ENCODE data around the gene ZMIZ1. TPM values are rescaled to one million over a fixed set of nuclear protein-coding genes. Genes with fewer than 3 reads are reported as not detected.

ZMIZ1 gene
- polyA plus RNA-seq, 6 donors from 2014 or later: 0.11 to 2.9 (median 1.5) TPM

DNA sequence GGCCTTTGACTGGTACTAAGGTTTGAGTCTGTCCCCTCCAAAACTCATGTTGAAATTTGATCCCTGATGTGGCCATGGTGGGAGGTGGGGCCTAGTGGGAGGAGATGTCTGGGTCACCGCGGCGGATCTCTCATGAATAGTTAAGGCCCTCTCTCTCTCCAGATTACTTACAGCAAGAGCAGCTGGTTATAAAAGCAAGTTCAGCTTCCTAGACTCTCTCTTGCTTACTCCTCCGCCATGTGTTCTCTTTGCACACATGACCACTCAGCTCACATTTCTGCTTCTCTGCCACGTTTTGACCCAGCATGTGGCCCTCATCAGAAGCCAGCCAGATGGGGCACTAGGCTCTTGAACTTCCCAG, 29.9 kb upstream of the ZMIZ1 start:
- Mint-ChIP-seq H3K9me3 (no peaks in the 10 kb centered on the region), H3K27me3 (peaks cover 17 to 37% (median 24%) of the 10 kb centered on the region in 3 donors), H3K4me1 (peaks cover 0 to 4% (median 0%) of the 10 kb centered on the region in 3 donors), H3K36me3 (no peaks in the 10 kb centered on the region), H3K27ac (no peak overlapping the region), H3K4me3 (no peak overlapping the region)
- ATAC-seq (ENCODE audit: low read depth in 2 of 2): no peak
- no peak for DNase-seq

DNA sequence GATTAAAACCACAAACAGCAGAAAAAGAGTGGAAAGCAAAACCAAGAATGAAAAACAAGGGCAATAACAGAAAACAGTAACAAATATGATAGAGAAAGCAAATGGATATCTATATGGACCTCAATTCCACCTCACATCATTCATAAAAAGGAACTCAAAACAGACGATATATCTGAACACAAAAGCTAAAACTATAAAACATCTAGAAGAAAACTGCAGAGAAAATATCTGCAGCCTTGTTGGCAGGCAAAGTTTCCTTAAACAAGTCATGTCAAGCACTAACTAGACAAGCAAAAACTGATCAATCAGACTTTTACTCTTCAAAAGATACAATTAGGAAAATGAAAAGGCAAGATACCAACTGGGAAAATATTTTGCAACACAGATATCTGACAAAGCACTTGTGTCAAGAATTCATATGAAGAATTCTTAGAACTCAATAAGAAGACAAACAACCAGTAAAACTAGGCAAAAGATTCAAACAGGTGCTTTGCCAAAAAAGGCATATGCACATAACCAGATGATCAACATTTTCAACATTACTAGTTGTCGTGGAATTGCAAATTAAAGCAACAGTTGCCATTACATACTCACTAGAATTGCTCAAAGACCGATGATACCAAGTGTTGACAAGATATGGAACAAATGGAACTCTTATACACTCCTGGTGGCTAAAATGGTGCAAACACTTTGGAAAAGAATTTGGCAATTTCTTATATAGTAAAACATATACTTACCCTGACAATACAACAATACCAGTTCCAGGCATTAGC, 25.9 kb upstream of the ZMIZ1 start:
- no peak overlapping the region for H3K27ac Mint-ChIP-seq
- peaks cover 9 to 12% (median 10%) of the 10 kb centered on the region in 3 donors for H3K4me1 Mint-ChIP-seq
- H3K4me3 Mint-ChIP-seq: no peak overlapping the region
- H3K9me3 Mint-ChIP-seq: no peaks in the 10 kb centered on the region
- ATAC-seq (ENCODE audit: low read depth in 2 of 2) (no peak), DNase-seq (no peak)
- no peaks in the 10 kb centered on the region for H3K36me3 Mint-ChIP-seq
- peaks cover 4 to 16% (median 6%) of the 10 kb centered on the region in 3 donors for H3K27me3 Mint-ChIP-seq

DNA sequence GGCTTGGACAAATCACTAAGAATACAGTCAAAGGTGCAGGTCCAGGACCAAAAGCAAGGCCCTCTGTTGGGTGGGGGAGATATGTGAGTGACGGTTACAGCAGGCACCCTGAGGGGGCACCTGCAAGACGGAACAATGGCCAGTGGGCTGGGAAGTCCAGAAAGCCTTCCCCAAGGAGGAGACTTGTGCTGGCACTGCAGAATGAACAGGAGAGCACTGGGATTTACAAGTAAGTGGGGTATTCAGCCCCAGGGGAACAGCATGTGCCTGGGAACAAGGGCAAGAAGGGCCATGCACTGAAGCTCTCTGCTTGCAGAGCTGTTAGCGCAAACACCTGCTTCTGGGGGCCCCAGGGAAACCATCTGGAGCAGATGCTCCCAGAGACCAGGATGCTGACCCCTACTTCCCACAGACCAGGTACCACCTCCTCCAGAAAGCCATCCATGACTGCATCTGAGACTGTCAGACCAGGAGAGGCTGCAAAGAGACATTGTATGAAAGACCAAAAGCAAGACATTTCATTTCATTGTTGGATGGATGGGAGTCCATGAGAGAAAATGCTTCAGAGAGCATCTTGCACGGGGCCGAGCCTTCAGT, 24.6 kb upstream of the ZMIZ1 start:
- H3K9me3 Mint-ChIP-seq: no peaks in the 10 kb centered on the region
- peaks cover 0 to 8% (median 6%) of the 10 kb centered on the region in 3 donors for H3K27me3 Mint-ChIP-seq
- no peak overlapping the region for H3K4me3 Mint-ChIP-seq
- H3K4me1 Mint-ChIP-seq: peaks cover 20 to 23% (median 20%) of the 10 kb centered on the region in 3 donors
- ATAC-seq (ENCODE audit: low read depth in 2 of 2) (no peak), DNase-seq (no peak)
- H3K36me3 Mint-ChIP-seq: no peaks in the 10 kb centered on the region
- no peak overlapping the region for H3K27ac Mint-ChIP-seq

DNA sequence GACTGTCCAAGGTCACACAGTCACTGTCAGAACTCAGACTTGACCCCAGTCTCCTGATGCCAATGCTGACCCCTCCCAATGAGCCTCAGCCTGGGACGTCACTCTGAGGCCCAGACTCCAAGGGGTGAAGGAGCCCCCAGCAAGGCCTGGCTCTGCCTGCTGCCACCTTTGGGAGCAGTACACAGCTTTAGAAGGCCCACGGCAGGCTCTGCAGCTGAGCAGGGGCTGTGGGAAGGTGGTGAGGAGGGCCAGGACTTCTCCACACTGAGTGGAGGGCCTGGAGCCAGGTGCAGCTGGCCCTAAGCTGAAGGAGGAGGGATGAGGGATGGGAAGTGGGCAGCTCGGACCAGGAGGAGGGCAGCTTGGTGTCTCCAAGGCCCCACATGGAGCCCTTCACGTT, 23.9 kb upstream of the ZMIZ1 start:
- H3K4me3 Mint-ChIP-seq: no peak overlapping the region
- H3K36me3 Mint-ChIP-seq: no peaks in the 10 kb centered on the region
- H3K27ac Mint-ChIP-seq: peak overlapping the region in 1 of 6 donors; percentile 34
- ATAC-seq (ENCODE audit: low read depth in 2 of 2) (no peak), DNase-seq (no peak)
- peaks cover 0 to under 1% (median under 1%) of the 10 kb centered on the region in 3 donors for H3K27me3 Mint-ChIP-seq
- H3K4me1 Mint-ChIP-seq: peaks cover 20 to 24% (median 21%) of the 10 kb centered on the region in 3 donors
- H3K9me3 Mint-ChIP-seq: no peaks in the 10 kb centered on the region

DNA sequence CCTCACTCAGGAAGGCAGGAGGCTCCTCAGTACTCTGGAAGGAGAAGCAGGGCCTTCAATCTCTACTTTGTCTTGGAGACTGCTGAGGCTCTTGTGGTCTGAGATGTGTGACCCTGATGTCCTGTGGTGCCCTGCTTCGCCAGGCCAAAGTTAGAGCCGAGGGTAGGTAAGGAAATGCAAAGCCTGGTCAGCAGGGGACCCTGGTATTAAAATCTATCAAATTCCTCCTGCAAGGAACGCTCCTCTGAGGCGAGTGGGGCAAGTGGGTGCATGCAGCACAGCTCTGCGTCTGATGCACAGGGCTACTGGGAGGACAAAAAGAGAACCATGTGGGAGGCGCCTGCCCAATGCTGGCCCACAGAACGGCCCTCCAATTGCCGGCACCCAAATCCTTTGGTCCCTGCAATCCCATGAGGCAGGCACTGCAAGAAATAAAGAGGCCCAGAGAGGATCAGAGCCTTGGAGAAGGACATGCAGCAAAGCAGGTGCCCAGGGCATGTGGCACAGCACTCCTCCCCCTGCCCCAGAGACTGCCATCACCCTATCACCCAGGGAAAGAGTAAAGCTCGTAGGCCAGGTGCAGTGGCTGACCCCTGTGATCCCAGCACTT, 23.1 kb upstream of the ZMIZ1 start:
- Mint-ChIP-seq H3K27ac (peak overlapping the region in 1 of 6 donors; percentile 13), H3K27me3 (no peaks in the 10 kb centered on the region), H3K9me3 (no peaks in the 10 kb centered on the region), H3K4me1 (peaks cover 20 to 25% (median 24%) of the 10 kb centered on the region in 3 donors), H3K36me3 (no peaks in the 10 kb centered on the region), H3K4me3 (no peak overlapping the region)
- ATAC-seq (ENCODE audit: low read depth in 2 of 2): no peak
- no peak for DNase-seq

DNA sequence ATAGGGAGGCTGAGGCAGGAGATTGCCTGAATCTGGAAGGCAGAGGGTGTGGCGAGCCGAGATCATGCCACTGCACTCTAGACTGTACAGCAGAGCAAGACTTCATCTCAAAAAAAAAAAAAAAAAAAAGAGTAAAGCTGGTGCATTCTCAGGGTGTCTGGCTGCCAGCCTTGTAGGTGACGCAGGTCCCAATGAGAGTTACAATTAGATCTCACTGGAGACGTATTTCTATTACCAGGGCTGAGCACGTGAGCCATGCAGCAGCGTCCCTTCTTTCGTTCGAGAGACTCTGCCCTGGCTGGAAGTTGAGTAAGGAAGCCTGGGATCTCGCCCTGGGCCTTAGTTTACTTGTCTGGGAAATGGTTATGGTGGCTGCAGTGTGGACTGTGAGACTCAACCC, 22.4 kb upstream of the ZMIZ1 start:
- Mint-ChIP-seq H3K9me3 (no peaks in the 10 kb centered on the region), H3K4me1 (peaks cover 20 to 25% (median 24%) of the 10 kb centered on the region in 3 donors), H3K27ac (peak overlapping the region in 1 of 6 donors; percentile 21), H3K27me3 (peaks cover 0 to 2% (median under 1%) of the 10 kb centered on the region in 3 donors), H3K36me3 (no peaks in the 10 kb centered on the region), H3K4me3 (peak overlapping the region in 1 of 8 donors; percentile 29)
- DNase-seq (no peak), ATAC-seq (ENCODE audit: low read depth in 2 of 2) (no peak)

DNA sequence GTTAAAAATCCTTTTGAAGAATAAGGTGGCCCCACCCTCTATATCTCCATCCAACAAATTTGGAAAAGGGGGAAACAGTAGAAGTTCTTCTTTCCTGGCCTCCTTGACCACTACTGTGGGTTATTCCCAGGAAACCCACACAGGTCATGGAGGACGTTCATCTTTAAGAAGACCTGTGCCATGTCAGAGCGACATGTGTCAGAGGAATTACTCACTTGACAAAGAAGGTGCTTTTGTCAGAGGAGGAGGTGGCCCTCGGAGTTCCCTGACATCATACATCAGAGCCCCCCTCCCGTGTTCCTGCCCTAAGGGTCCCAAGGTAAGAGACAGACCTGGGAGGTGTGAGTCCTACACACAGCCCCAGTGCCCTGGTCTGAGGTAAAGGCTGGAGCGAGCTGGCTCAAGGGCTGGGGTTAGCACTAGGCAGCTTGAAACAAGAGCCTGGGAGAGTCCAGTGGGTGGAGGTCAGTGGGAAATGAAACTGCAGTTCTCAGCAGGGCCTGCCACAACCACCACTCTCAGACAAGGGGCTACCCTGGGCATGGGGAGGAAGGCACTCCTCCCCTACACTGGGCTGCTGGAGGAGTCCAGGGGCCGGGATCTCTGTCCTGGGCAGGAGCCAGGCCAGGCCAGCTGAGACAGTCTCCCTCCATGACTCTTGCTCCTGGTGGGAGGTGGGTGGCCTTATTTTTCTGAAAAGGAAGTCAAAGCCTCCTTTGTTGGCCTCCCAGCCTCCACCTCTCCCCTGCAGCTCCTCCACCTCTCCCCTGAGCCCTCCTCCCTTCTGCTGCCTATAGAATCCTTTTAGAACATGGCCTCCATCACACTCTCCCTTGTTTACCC, 21.8 kb upstream of the ZMIZ1 start:
- no peak for ATAC-seq (ENCODE audit: low read depth in 2 of 2)
- DNase-seq: no peak

DNA sequence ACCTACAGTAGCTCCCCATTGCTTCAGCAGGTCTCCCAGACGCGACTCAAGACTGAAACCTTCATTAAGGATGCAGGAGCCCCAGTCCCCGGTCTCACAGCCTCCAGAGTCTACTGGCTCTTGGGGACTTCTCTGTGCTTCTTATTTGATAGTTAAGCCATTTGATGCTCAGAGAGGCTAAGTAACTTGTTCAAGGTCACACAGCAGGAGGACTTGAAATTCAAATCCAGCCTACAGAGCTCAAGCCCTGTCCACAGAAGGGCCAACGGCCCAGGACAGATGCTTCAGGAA, 21.2 kb upstream of the ZMIZ1 start:
- peak overlapping the region in 4 of 6 donors; percentile 33 to 85 (median 35) for H3K27ac Mint-ChIP-seq
- H3K4me1 Mint-ChIP-seq: peaks cover 20 to 28% (median 24%) of the 10 kb centered on the region in 3 donors
- H3K4me3 Mint-ChIP-seq: peak overlapping the region in 4 of 8 donors; percentile 12 to 73 (median 56)
- H3K36me3 Mint-ChIP-seq: no peaks in the 10 kb centered on the region
- DNase-seq (no peak), ATAC-seq (ENCODE audit: low read depth in 2 of 2) (no peak)
- H3K9me3 Mint-ChIP-seq: no peaks in the 10 kb centered on the region
- H3K27me3 Mint-ChIP-seq: peaks cover 0 to 12% (median 5%) of the 10 kb centered on the region in 3 donors

More for the DNA sequence above, 21.8 kb upstream of the ZMIZ1 start:
- peak overlapping the region in 2 of 8 donors; percentile 16 to 29 for H3K4me3 Mint-ChIP-seq
- peak overlapping the region in 3 of 6 donors; percentile 33 to 85 (median 34) for H3K27ac Mint-ChIP-seq
- peaks cover 20 to 28% (median 24%) of the 10 kb centered on the region in 3 donors for H3K4me1 Mint-ChIP-seq
- peaks cover 0 to 9% (median 5%) of the 10 kb centered on the region in 3 donors for H3K27me3 Mint-ChIP-seq
- H3K9me3 Mint-ChIP-seq: no peaks in the 10 kb centered on the region
- no peaks in the 10 kb centered on the region for H3K36me3 Mint-ChIP-seq

DNA sequence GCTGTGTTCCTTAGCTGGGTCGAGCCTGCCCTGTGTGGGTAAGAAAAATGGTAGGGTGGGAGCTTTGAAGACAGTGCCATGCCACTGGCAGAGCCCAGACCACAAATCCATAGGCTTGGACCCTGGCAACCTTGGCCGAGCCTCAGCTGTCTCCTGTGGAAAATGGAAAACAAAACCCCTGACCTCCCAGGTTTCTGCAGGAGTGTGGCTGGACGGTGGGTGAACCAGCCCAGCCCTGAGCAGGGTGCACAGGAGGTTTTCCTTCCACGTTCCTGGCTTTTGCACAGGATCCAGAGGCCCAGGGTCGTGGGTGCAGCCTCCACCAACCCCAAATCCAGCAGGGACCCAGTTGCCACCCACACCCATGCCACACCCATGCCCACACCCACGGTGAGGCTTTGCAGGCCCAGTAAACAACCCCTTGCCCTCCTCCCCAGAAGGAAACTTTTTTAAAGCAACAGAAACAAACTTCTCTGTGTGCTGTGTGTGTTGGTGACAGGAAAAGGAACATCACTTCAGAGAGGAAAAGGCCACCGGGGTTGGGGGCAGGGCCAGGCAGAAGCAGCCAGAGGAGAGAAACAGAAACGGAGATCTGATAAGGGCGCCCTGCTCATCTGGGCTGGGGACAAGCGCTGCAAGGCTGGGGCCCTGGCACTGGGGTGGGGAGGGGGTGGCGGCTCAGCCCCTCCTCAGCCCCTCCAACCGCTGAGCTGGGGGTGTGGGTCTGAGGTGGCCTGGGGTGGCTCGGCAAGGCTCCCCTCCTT, 20.7 kb upstream of the ZMIZ1 start:
- no peak for DNase-seq
- peak overlapping the region in 7 of 8 donors; percentile 60 to 86 (median 73) for H3K4me3 Mint-ChIP-seq
- no peaks in the 10 kb centered on the region for H3K9me3 Mint-ChIP-seq
- H3K27ac Mint-ChIP-seq: peak overlapping the region in 5 of 6 donors; percentile 7 to 94 (median 42)
- H3K27me3 Mint-ChIP-seq: peaks cover 0 to 12% (median 5%) of the 10 kb centered on the region in 3 donors
- no peaks in the 10 kb centered on the region for H3K36me3 Mint-ChIP-seq
- peaks cover 20 to 28% (median 24%) of the 10 kb centered on the region in 3 donors for H3K4me1 Mint-ChIP-seq
- peak; percentile 75 to 80 for ATAC-seq (ENCODE audit: low read depth in 2 of 2)

DNA sequence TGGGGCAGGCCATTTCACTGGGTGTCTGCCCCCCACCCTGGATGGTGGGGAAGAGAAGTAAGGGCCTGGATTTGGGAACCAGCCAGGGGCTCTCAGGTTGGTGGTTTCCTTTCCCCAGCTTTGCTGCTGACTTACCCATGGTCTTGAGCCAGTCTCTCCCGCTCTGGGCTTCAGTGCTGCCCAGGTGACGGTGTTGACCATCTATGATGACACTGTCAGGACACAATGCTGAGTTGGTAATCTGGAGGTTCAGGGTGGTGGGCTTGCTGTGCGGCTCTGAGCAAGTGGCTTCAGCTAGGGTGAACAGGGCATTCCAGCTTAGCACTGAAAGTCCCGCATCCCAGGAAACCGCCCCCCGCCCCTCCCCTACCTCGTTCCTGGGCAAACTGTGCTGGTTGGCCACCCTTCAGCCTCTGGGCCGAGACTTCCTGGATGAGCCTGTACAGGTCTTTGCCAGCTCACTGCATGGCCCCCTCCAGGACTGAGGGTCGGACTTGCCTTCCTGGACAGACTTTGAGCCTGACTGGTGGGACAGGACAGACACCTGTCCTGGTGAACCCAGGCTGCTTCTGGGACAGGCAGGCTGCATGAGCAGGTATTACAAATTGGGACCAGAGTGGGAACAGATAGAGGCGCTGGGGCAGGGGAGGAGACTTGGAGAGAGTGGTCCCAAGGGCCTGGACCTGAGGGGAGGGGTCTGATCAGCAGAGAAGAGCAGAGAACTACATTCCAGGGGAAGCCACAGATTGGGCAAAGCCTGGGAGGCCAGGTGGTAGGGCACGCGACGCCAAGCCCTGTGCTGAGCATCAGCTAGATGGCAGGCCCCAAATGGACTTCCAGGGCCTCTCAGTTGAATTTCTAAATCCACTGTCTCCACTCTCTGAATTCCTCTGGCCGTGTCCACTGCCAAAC, 19.9 kb upstream of the ZMIZ1 start:
- DNase-seq (no peak), ATAC-seq (ENCODE audit: low read depth in 2 of 2) (no peak)
- no peaks in the 10 kb centered on the region for H3K36me3 Mint-ChIP-seq
- peaks cover 0 to 12% (median 5%) of the 10 kb centered on the region in 3 donors for H3K27me3 Mint-ChIP-seq
- H3K4me3 Mint-ChIP-seq: peak overlapping the region in 6 of 8 donors; percentile 20 to 76 (median 50)
- H3K4me1 Mint-ChIP-seq: peaks cover 20 to 24% (median 24%) of the 10 kb centered on the region in 3 donors
- peak overlapping the region in 3 of 6 donors; percentile 33 to 91 (median 42) for H3K27ac Mint-ChIP-seq
- H3K9me3 Mint-ChIP-seq: no peaks in the 10 kb centered on the region

DNA sequence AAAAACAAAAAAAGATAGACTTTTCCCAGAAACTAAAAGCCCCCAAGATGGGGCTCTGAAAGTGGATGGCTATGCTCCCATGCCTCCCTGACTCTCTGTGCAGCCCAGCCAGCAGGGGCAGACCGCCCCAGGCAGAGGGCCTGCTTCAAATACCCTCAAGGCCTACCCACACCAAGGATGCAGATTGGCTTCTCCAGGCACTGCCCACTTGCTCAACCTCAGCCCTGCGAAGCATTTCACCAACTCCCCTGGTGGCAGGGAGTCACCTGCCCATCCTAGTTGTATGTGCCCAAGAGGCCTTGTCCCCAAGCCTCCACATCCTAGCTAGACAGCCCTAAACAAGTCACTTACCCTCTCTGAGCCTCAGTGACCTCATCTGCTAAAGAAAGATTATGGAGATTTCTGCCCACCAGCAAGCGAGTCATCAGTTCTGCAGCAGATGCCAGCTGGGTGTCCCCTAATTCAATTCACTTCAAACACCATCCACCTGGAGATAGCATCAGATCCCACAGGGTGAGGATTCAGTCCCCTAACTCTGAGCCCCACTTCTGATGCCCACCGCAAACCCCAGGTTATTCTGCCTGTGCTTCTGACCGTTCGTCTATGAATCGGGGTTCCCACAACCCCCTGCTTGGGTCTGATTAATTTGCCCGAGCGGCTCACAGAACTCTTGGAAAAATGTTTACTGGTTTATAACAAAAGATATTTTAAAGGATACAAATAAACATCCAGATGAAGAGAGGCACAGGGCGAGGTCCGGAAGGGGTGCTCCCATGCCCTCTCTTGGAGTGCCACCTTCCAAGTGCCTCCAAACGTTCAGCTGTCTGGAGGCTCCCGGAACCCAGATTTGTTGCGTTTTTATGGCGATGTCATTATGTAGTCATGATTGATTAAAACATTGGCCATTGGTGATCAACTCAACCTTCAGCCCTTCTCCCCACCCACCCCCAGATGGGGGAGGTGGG, 18.6 kb upstream of the ZMIZ1 start:
- Mint-ChIP-seq H3K4me3 (peak overlapping the region in 4 of 8 donors; percentile 10 to 35 (median 27)), H3K27ac (peak overlapping the region in 1 of 6 donors; percentile 85), H3K9me3 (no peaks in the 10 kb centered on the region), H3K27me3 (peaks cover under 1 to 19% (median 5%) of the 10 kb centered on the region in 3 donors), H3K4me1 (peaks cover 20 to 24% (median 24%) of the 10 kb centered on the region in 3 donors), H3K36me3 (no peaks in the 10 kb centered on the region)
- DNase-seq (no peak), ATAC-seq (ENCODE audit: low read depth in 2 of 2) (no peak)
